Caco-2 (cell line): ENCODE measurements around the gene KIF6. TPM values are rescaled to one million over a fixed set of nuclear protein-coding genes. Genes with fewer than 3 reads are reported as not detected.

ENCODE experiments used
- BruUV-seq: library from RNA; stranded (reverse); fragments of 400-500 nt; replicated peaks from 2 replicates; lab custom pipeline; 2021; lab: Mats Ljungman, UMichigan
- CTCF ChIA-PET: fragments of 300-600 bp; sonication (Branson Sonifier 250); formaldehyde crosslinking; loops from one replicate; lab custom pipeline; 2022; ENCODE audit warnings: antibody characterized with exemption; lab: Charles Lee
- POLR2A ChIA-PET: fragments of 300-600 bp; sonication (Branson Sonifier 250); formaldehyde crosslinking; loops from one replicate; lab custom pipeline; 2022; ENCODE audit warnings: antibody characterized with exemption; lab: Charles Lee
- DNase-seq, 2 experiments: peaks; one replicate each; pipeline versions ENCODE4 v3.0.0 to v3.0.0-alpha.2; 2020 to 2022
- H3K27me3 ChIP-seq: replicated peaks from 2 replicates; pipeline ENCODE4 v1.6.0; 2011; ENCODE audit warnings: low read length; ENCODE audit not compliant: control insufficient read depth, insufficient read depth
- H3K36me3 ChIP-seq: 2 replicates; pipeline ENCODE4 v1.5.1; 2011; ENCODE audit warnings: low read length; ENCODE audit not compliant: control insufficient read depth, insufficient read depth
- H3K4me1 ChIP-seq: fragments of 250-450 bp; sonication (Bioruptor Pico); 2 replicates; pipeline ENCODE4 v1.5.1; 2020; ENCODE audit warnings: mild to moderate bottlenecking
- H3K4me3 ChIP-seq: 2 replicates; pipeline ENCODE4 v1.5.1; 2011; ENCODE audit warnings: low read depth, mild to moderate bottlenecking, control low read depth, low read length
- H3K9me3 ChIP-seq: fragments of 250-450 bp; sonication (Bioruptor Pico); 2 replicates; pipeline ENCODE4 v1.5.1; 2020; ENCODE audit warnings: mild to moderate bottlenecking, moderate library complexity
- H3K27ac Mint-ChIP-seq: one replicate; pipeline ENCODE4 v1.8.0; 2022; ENCODE audit warnings: mixed read lengths; ENCODE audit not compliant: unreplicated experiment
- H3K27me3 Mint-ChIP-seq: one replicate; pipeline ENCODE4 v1.8.0; 2022; ENCODE audit warnings: mixed read lengths; ENCODE audit not compliant: insufficient read depth, unreplicated experiment
- H3K36me3 Mint-ChIP-seq: one replicate; pipeline ENCODE4 v1.8.0; 2022; ENCODE audit warnings: mild to moderate bottlenecking, mixed read lengths; ENCODE audit not compliant: insufficient read depth, unreplicated experiment
- H3K4me1 Mint-ChIP-seq: one replicate; pipeline ENCODE4 v1.8.0; 2022; ENCODE audit warnings: low read depth, mixed read lengths; ENCODE audit not compliant: unreplicated experiment
- H3K4me3 Mint-ChIP-seq: one replicate; pipeline ENCODE4 v1.8.0; 2022; ENCODE audit warnings: mild to moderate bottlenecking, moderate library complexity, mixed read lengths; ENCODE audit not compliant: unreplicated experiment
- H3K9me3 Mint-ChIP-seq: one replicate; pipeline ENCODE4 v1.8.0; 2022; ENCODE audit warnings: mixed read lengths; ENCODE audit not compliant: unreplicated experiment
- CTCF ChIP-seq, 2 experiments: fragments of 200-600 bp in 1 of 2; IDR thresholded peaks; 1 replicate in 1 of 2; 2 replicates in 1 of 2; pipeline versions ENCODE4 v1.5.1 to v1.8.0; 2011 to 2022; ENCODE audit warnings: antibody characterized with exemption in 1 of 2, control low read depth in 1 of 2, inconsistent platforms in 1 of 2, low read depth in 1 of 2, low read length in 1 of 2, mild to moderate bottlenecking in 1 of 2, moderate library complexity in 1 of 2; ENCODE audit not compliant: insufficient read depth in 1 of 2, severe bottlenecking in 1 of 2, unreplicated experiment in 1 of 2
- intact Hi-C: fragments of 100-400 bp; cut with micrococcal nuclease; formaldehyde crosslinking; loops from one replicate; pipeline ENCODE4 v1.10.0; 2022; ENCODE audit not compliant: unreplicated experiment
- total RNA-seq: library from RNA; stranded (reverse); gene quantifications from 2 replicates; pipeline ENCODE4 v1.2.3, GENCODE V29; 2022

KIF6 gene
- total RNA-seq, 1 experiment from 2014 or later, result not detected

GRCh38 chr6:39498096-39498495, 227.1 kb downstream of the KIF6 start:
- Histone ChIP-seq H3K4me3 (no peak overlapping the region), H3K36me3 (no peaks in the 10 kb centered on the region), H3K4me1 (no peaks in the 10 kb centered on the region), H3K27me3 (0 out of 2 replicates have a peak, but pooled peaks cover 1% of the 10 kb centered on the region), H3K9me3 (no peaks in the 10 kb centered on the region)
- Mint-ChIP-seq H3K27ac (no peak overlapping the region), H3K36me3 (no peaks in the 10 kb centered on the region), H3K27me3 (peaks cover 16% of the 10 kb centered on the region), H3K4me3 (no peak overlapping the region), H3K4me1 (no peaks in the 10 kb centered on the region), H3K9me3 (peaks cover 28% of the 10 kb centered on the region)
- BruUV-seq, result no TSS peak
- no peak for DNase-seq
- no peak for TF ChIP-seq CTCF (IDR thresholded peaks at IDR 0.05; ENCODE audit: insufficient read depth in 1 of 2, low read depth in 1 of 2, low read length in 1 of 2, severe bottlenecking in 1 of 2, unreplicated experiment in 1 of 2)
- POLR2A ChIA-PET, result no interaction called here
- CTCF ChIA-PET, result no interaction called here
- intact Hi-C loops, result no loop called here

GRCh38 chr6:39496915-39497314, 228.3 kb downstream of the KIF6 start:
- Histone ChIP-seq H3K27me3 (0 out of 2 replicates have a peak, but pooled peaks cover 1% of the 10 kb centered on the region), H3K9me3 (no peaks in the 10 kb centered on the region), H3K4me3 (no peak overlapping the region), H3K4me1 (no peaks in the 10 kb centered on the region), H3K36me3 (no peaks in the 10 kb centered on the region)
- CTCF ChIA-PET, result no interaction called here
- POLR2A ChIA-PET, result no interaction called here
- H3K36me3 Mint-ChIP-seq, result no peaks in the 10 kb centered on the region
- TF ChIP-seq CTCF (IDR thresholded peaks at IDR 0.05; ENCODE audit: insufficient read depth in 1 of 2, low read depth in 1 of 2, low read length in 1 of 2, severe bottlenecking in 1 of 2, unreplicated experiment in 1 of 2), result no peak
- H3K9me3 Mint-ChIP-seq, result peaks cover 16% of the 10 kb centered on the region
- peaks cover 13% of the 10 kb centered on the region for H3K27me3 Mint-ChIP-seq
- H3K27ac Mint-ChIP-seq, result no peak overlapping the region
- BruUV-seq, result no TSS peak
- H3K4me1 Mint-ChIP-seq, result no peaks in the 10 kb centered on the region
- no peak for DNase-seq
- intact Hi-C loops, result no loop called here
- H3K4me3 Mint-ChIP-seq, result no peak overlapping the region

GRCh38 chr6:39496456-39496855, 228.8 kb downstream of the KIF6 start:
- intact Hi-C loops, result no loop called here
- CTCF ChIA-PET, result no interaction called here
- no peak for DNase-seq
- Histone ChIP-seq H3K27me3 (0 out of 2 replicates have a peak, but pooled peaks cover 1% of the 10 kb centered on the region), H3K4me1 (no peaks in the 10 kb centered on the region), H3K4me3 (no peak overlapping the region), H3K9me3 (no peaks in the 10 kb centered on the region), H3K36me3 (no peaks in the 10 kb centered on the region)
- H3K27ac Mint-ChIP-seq, result no peak overlapping the region
- H3K27me3 Mint-ChIP-seq, result peaks cover 15% of the 10 kb centered on the region
- no TSS peak for BruUV-seq
- no peaks in the 10 kb centered on the region for H3K4me1 Mint-ChIP-seq
- no peak overlapping the region for H3K4me3 Mint-ChIP-seq
- no peaks in the 10 kb centered on the region for H3K36me3 Mint-ChIP-seq
- no peak for TF ChIP-seq CTCF (IDR thresholded peaks at IDR 0.05; ENCODE audit: insufficient read depth in 1 of 2, low read depth in 1 of 2, low read length in 1 of 2, severe bottlenecking in 1 of 2, unreplicated experiment in 1 of 2)
- peaks cover 12% of the 10 kb centered on the region for H3K9me3 Mint-ChIP-seq
- POLR2A ChIA-PET, result no interaction called here
